ENCODE results near the gene NDUFS6. TPM values are rescaled to one million over a fixed set of nuclear protein-coding genes. Genes with fewer than 3 reads are reported as not detected.

NDUFS6 gene
- total RNA-seq, 2 donors from 2014 or later = 12.5 to 41.9 TPM

DNA sequence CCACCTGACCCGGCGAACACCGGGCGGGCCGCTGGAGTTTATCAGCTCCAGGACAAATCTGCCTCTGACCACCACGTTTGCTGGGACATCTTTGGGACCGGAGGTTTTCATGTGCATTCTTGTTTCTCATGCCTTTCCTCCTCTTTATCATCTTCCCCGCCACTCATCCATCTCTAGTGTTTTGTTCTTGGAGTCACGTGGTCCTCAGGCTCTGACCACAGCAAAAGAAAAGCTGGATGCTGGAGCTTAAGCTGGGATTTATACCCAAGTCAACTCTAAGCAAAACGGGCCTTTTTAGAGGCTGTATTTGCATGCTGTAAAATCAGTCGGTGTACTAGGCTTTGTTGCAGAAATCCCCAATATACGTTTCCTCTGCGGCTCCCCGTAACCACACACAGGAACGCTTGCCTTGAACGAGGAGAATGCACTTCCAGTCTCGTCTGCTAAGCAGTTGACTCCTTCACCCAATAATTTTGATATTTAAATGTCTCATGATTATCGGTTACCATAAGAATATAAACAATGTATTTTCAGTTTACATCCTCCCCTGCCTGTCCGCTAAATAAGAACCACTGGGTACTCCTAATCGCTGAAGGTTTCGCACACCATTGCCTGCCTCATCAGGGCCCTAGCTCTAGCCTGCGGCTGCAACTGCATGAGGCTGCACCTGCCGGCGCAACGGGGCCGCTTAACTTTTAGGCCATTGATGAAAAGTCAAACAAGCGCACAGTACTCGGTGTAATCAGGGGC lies 560 bp upstream of the NDUFS6 start:
- intact Hi-C loops (cut with DNase I) = no loop called here
- no peaks in the 10 kb centered on the region for H3K9me3 ChIP-seq
- TF ChIP-seq, protein P1, sequence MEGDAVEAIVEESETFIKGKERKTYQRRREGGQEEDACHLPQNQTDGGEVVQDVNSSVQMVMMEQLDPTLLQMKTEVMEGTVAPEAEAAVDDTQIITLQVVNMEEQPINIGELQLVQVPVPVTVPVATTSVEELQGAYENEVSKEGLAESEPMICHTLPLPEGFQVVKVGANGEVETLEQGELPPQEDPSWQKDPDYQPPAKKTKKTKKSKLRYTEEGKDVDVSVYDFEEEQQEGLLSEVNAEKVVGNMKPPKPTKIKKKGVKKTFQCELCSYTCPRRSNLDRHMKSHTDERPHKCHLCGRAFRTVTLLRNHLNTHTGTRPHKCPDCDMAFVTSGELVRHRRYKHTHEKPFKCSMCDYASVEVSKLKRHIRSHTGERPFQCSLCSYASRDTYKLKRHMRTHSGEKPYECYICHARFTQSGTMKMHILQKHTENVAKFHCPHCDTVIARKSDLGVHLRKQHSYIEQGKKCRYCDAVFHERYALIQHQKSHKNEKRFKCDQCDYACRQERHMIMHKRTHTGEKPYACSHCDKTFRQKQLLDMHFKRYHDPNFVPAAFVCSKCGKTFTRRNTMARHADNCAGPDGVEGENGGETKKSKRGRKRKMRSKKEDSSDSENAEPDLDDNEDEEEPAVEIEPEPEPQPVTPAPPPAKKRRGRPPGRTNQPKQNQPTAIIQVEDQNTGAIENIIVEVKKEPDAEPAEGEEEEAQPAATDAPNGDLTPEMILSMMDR (IDR thresholded peaks at IDR 0.05) = peak in 1 of 7 experiments; percentile 4
- no peak for TF ChIP-seq POLR2A (IDR thresholded peaks at IDR 0.05)
- ATAC-seq = peak; percentile 29
- H3K36me3 ChIP-seq (replicated peaks in 1 of 2; ENCODE audit: insufficient read depth in 1 of 2, low read depth in 2 of 2) = peaks cover 5 to 14% of the 10 kb centered on the region in 2 donors
- DNase-seq = no peak
- H3K27me3 ChIP-seq = no peaks in the 10 kb centered on the region
- peak overlapping the region; percentile 63 to 90 (median 76) for H3K27ac ChIP-seq
- peak overlapping the region; percentile 94 to 98 for H3K4me3 ChIP-seq
- H3K4me1 ChIP-seq = peaks cover 30% of the 10 kb centered on the region
- WGBS, 2 donors = 1 to 4% methylated on average over 26 to 28 of the region's 28 CpGs

DNA sequence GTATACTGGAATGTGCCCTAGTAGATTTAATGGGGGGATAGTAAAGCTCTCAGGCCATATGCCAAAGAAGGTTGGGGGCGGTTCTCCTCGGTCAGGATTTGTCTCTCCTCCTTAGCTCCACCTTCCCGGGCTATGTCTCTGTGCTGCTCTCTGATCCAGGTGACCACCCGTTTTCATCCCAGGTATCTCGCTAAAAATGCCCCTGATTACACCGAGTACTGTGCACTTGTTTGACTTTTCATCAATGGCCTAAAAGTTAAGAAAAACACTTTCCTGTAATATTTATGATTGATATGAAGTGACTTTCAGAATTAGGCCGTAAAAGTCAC lies 724 bp downstream of the NDUFS6 start:
- no peak for ATAC-seq
- intact Hi-C loops (cut with DNase I) = no loop called here
- no peak for TF ChIP-seq POLR2A (IDR thresholded peaks at IDR 0.05)
- DNase-seq = no peak
- Histone ChIP-seq H3K27ac (peak overlapping the region in 3 of 4 donors; percentile 63 to 90 (median 66)), H3K9me3 (no peaks in the 10 kb centered on the region), H3K4me1 (peaks cover 30% of the 10 kb centered on the region), H3K4me3 (peak overlapping the region in 1 of 2 donors; percentile 94), H3K27me3 (no peaks in the 10 kb centered on the region), H3K36me3 (replicated peaks in 1 of 2; ENCODE audit: insufficient read depth in 1 of 2, low read depth in 2 of 2) (peaks cover 5 to 21% of the 10 kb centered on the region in 2 donors)
- 4 to 9% methylated on average over 7 of the region's 7 CpGs for WGBS, 2 donors

DNA sequence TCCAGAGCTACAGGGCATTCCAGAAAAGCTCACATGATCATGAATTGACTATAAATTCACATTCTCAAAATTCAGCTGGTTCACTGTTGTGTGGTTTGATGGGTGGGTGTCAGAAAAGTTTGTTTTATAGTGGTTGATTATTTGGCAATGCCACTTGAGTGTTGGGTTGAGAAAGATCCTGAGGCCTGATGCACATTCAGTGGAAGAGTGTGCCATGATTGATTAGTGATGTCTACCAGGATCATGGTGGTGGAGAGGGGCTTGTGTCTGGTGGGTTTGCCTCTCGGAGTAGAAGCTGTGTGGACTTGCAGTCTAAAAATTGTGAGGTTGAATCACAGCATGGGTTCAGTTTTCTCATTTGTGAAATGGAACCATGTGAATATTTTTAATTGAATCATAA lies 2.0 kb downstream of the NDUFS6 start:
- H3K27me3 ChIP-seq = no peaks in the 10 kb centered on the region
- intact Hi-C loops (cut with DNase I) = no loop called here
- DNase-seq = no peak
- no peaks in the 10 kb centered on the region for H3K9me3 ChIP-seq
- WGBS, 2 donors = 91 to 100% methylated on average over 1 of the region's 1 CpG
- ATAC-seq = no peak
- peaks cover 20% of the 10 kb centered on the region for H3K4me1 ChIP-seq
- peaks cover 5 to 23% of the 10 kb centered on the region in 2 donors for H3K36me3 ChIP-seq (replicated peaks in 1 of 2; ENCODE audit: insufficient read depth in 1 of 2, low read depth in 2 of 2)
- no peak overlapping the region for H3K27ac ChIP-seq
- H3K4me3 ChIP-seq = no peak overlapping the region
- no peak for TF ChIP-seq POLR2A (IDR thresholded peaks at IDR 0.05)
- TF ChIP-seq, protein P1 (IDR thresholded peaks at IDR 0.05) = no peak

DNA sequence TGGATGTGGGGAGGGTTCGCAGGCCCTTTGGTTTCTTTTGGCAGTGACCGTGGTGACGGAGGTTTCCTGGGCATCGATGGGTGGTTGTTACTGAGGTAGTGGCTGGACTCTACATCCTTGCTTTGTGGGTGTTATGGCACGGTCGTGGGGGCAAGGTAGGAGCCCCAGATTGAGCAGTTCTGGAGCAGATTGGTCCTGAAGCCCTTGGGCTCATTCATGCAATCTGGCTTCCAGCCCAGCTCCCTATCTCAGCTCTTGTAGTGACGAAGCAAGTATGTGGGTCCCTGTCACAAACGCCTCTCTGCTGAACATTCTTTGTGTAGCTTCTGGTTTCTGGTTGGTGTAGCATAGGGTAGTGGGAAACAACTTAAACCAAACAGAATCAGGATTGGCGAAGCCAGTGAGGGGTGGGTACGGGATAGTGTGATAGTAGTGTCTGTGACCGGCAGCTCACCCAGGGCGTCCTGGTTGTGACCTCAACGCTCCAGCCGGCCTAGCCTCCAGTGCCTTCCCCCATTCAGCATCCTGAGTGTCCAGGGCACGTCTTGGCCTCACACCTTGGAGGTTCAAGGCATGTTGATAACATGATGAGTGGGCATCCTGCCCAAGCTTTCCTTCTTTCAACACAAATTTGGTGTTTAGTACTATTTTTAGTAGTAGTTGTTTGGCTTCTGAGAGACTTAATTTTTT lies 2.9 kb downstream of the NDUFS6 start:
- intact Hi-C loops (cut with DNase I) = no loop called here
- Histone ChIP-seq H3K9me3 (no peaks in the 10 kb centered on the region), H3K4me1 (peaks cover 12% of the 10 kb centered on the region), H3K27ac (no peak overlapping the region), H3K36me3 (replicated peaks in 1 of 2; ENCODE audit: insufficient read depth in 1 of 2, low read depth in 2 of 2) (peaks cover 5 to 23% of the 10 kb centered on the region in 2 donors), H3K27me3 (no peaks in the 10 kb centered on the region), H3K4me3 (no peak overlapping the region)
- TF ChIP-seq, protein P1 (IDR thresholded peaks at IDR 0.05) = no peak
- no peak for TF ChIP-seq POLR2A (IDR thresholded peaks at IDR 0.05)
- DNase-seq (no peak), ATAC-seq (no peak)
- WGBS, 2 donors = 69 to 77% methylated on average over 12 to 15 of the region's 15 CpGs

DNA sequence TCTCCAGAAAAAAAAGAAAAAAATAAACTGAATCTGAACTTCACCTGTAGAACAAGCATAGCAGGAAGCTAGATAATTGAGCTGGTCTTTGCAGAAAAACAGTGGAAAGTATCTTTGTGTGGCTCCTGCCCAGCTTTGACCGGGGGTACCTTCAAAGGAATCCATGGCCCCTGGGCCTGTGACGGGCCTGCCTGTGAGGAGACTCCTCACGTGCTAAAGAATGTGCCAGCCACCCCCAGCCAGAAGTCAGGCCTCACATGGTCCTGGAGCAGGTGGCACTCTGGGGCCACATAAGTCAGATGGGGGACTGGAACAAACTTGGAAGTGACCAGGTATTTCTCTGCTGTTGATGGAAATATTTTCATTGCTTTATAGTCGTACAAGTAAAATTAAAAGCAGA lies 4.1 kb downstream of the NDUFS6 start:
- Histone ChIP-seq H3K4me1 (peaks cover 12% of the 10 kb centered on the region), H3K36me3 (replicated peaks in 1 of 2; ENCODE audit: insufficient read depth in 1 of 2, low read depth in 2 of 2) (peaks cover 5 to 27% of the 10 kb centered on the region in 2 donors), H3K4me3 (no peak overlapping the region), H3K27me3 (no peaks in the 10 kb centered on the region), H3K9me3 (no peaks in the 10 kb centered on the region), H3K27ac (no peak overlapping the region)
- intact Hi-C loops (cut with DNase I) = no loop called here
- 78 to 83% methylated on average over 3 to 4 of the region's 4 CpGs for WGBS, 2 donors
- DNase-seq (no peak), ATAC-seq (no peak)
- TF ChIP-seq, protein P1 (IDR thresholded peaks at IDR 0.05) = no peak
- no peak for TF ChIP-seq POLR2A (IDR thresholded peaks at IDR 0.05)

Data from body of pancreas (tissue), 4 donors.